SU-DHL-6 (cell line): ENCODE measurements around the gene DAAM2.

Experiments used
- H2AFZ ChIP-seq: fragments of 200-600 bp; sonication (generic); 2 replicates; pipeline ENCODE4 v1.6.1; 2014; ENCODE audit warnings: low read depth, mild to moderate bottlenecking, moderate library complexity, mixed read lengths, antibody characterized with exemption, low read length; ENCODE audit not compliant: severe bottlenecking
- H3F3A ChIP-seq: fragments of 200-600 bp; shearing (Covaris generic); 2 replicates; pipeline ENCODE4 v1.6.0; 2016; ENCODE audit warnings: antibody characterized with exemption, mild to moderate bottlenecking; ENCODE audit not compliant: insufficient read depth
- H3K27ac ChIP-seq: fragments of 200-600 bp; sonication (generic); 2 replicates; pipeline ENCODE4 v1.5.1; 2016; ENCODE audit warnings: low read depth, mild to moderate bottlenecking, low read length, moderate library complexity, mixed read lengths
- H3K27me3 ChIP-seq: fragments of 200-600 bp; sonication (generic), shearing (Covaris generic); 2 replicates; pipeline ENCODE4 v1.6.0; 2014; ENCODE audit warnings: mild to moderate bottlenecking, low read length
- H3K36me3 ChIP-seq: fragments of 200-600 bp; sonication (generic); 2 replicates; pipeline ENCODE4 v1.6.1; 2014; ENCODE audit warnings: mild to moderate bottlenecking, low read length, mixed read lengths
- H3K4me2 ChIP-seq: fragments of 300-600, 200-600 bp; shearing (Covaris generic), sonication (generic); 2 replicates; pipeline ENCODE4 v1.6.0; 2014; ENCODE audit warnings: low read length, low read depth, mild to moderate bottlenecking; ENCODE audit not compliant: poor library complexity, severe bottlenecking
- H3K4me3 ChIP-seq: fragments of 200-600 bp; sonication (generic); 2 replicates; pipeline ENCODE4 v1.5.1; 2014; ENCODE audit warnings: antibody characterized with exemption, low read length, mild to moderate bottlenecking, mixed read lengths; ENCODE audit not compliant: insufficient read depth, poor library complexity, severe bottlenecking
- H3K79me2 ChIP-seq: fragments of 200-600 bp; sonication (generic); 2 replicates; pipeline ENCODE4 v1.6.1; 2014; ENCODE audit warnings: mild to moderate bottlenecking, low read length, moderate library complexity; ENCODE audit not compliant: insufficient read depth
- H3K9ac ChIP-seq: fragments of 200-600 bp; sonication (generic); 2 replicates; pipeline ENCODE4 v1.7.0; 2014; ENCODE audit warnings: mild to moderate bottlenecking, low read length
- H3K9me2 ChIP-seq: fragments of 200-600 bp; sonication (generic); replicated peaks from 2 replicates; pipeline ENCODE4 v1.6.1; 2014; ENCODE audit warnings: low read length; ENCODE audit not compliant: insufficient read depth
- H3K9me3 ChIP-seq: fragments of 200-600 bp; sonication (generic); 2 replicates; pipeline ENCODE4 v1.6.1; 2014; ENCODE audit warnings: low read length, mixed read lengths; ENCODE audit not compliant: insufficient read depth
- H4K20me1 ChIP-seq: fragments of 200-600 bp; sonication (generic); 2 replicates; pipeline ENCODE4 v1.6.1; 2014; ENCODE audit warnings: low read depth, mild to moderate bottlenecking, antibody characterized with exemption, low read length, moderate library complexity, mixed read lengths
- EZH2phosphoT487 ChIP-seq: fragments of 200-600 bp; sonication (generic), shearing (Covaris generic); conservative IDR thresholded peaks from 2 replicates; pipeline ENCODE4 v1.6.1; 2018; ENCODE audit warnings: mild to moderate bottlenecking, antibody characterized with exemption, low read length, moderate library complexity, mixed read lengths
- TF ChIP-seq, protein P1 (sequence below): fragments of 200-600 bp; sonication (generic); IDR thresholded peaks from one replicate; pipeline ENCODE4 v1.5.1; 2017; ENCODE audit warnings: antibody characterized with exemption, mild to moderate bottlenecking, low read length, moderate library complexity; ENCODE audit not compliant: insufficient read depth, poor library complexity, severe bottlenecking

DAAM2 gene

GRCh38 chr6:39905640-39905975 lies 113.4 kb downstream of the DAAM2 start:
- Histone ChIP-seq H3K27ac (no peak overlapping the region), H3K4me2 (no peak overlapping the region), H3K36me3 (no peaks in the 10 kb centered on the region), H3K9ac (no peak overlapping the region), H3K4me3 (no peak overlapping the region), H3K9me3 (no peaks in the 10 kb centered on the region), H3K79me2 (no peaks in the 10 kb centered on the region), H2AFZ (no peak overlapping the region), H3F3A (no peaks in the 10 kb centered on the region), H3K27me3 (no peaks in the 10 kb centered on the region), H3K9me2 (no peaks in the 10 kb centered on the region), H4K20me1 (no peaks in the 10 kb centered on the region)
- no peak for TF ChIP-seq EZH2phosphoT487
- TF ChIP-seq, protein P1, sequence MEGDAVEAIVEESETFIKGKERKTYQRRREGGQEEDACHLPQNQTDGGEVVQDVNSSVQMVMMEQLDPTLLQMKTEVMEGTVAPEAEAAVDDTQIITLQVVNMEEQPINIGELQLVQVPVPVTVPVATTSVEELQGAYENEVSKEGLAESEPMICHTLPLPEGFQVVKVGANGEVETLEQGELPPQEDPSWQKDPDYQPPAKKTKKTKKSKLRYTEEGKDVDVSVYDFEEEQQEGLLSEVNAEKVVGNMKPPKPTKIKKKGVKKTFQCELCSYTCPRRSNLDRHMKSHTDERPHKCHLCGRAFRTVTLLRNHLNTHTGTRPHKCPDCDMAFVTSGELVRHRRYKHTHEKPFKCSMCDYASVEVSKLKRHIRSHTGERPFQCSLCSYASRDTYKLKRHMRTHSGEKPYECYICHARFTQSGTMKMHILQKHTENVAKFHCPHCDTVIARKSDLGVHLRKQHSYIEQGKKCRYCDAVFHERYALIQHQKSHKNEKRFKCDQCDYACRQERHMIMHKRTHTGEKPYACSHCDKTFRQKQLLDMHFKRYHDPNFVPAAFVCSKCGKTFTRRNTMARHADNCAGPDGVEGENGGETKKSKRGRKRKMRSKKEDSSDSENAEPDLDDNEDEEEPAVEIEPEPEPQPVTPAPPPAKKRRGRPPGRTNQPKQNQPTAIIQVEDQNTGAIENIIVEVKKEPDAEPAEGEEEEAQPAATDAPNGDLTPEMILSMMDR = no peak

- no peak for TF ChIP-seq EZH2phosphoT487
- TF ChIP-seq, protein P1 = no peak
- H3K9ac ChIP-seq = no peak overlapping the region
- no peaks in the 10 kb centered on the region for H3F3A ChIP-seq
- H3K27me3 ChIP-seq = no peaks in the 10 kb centered on the region
- no peaks in the 10 kb centered on the region for H3K36me3 ChIP-seq
- no peak overlapping the region for H2AFZ ChIP-seq
- H3K79me2 ChIP-seq = no peaks in the 10 kb centered on the region
- H3K27ac ChIP-seq = no peak overlapping the region
- no peaks in the 10 kb centered on the region for H3K9me2 ChIP-seq
- no peaks in the 10 kb centered on the region for H3K9me3 ChIP-seq
- H3K4me3 ChIP-seq = no peak overlapping the region
- H3K4me2 ChIP-seq = no peak overlapping the region
- H4K20me1 ChIP-seq = no peaks in the 10 kb centered on the region
These were observed 114.2 kb downstream of the DAAM2 start for GRCh38 chr6:39906318-39906761.

- Histone ChIP-seq H4K20me1 (no peaks in the 10 kb centered on the region), H3F3A (no peaks in the 10 kb centered on the region), H3K9me2 (no peaks in the 10 kb centered on the region), H3K79me2 (no peaks in the 10 kb centered on the region), H3K9ac (no peak overlapping the region), H2AFZ (no peak overlapping the region), H3K27me3 (no peaks in the 10 kb centered on the region), H3K4me3 (no peak overlapping the region), H3K27ac (no peak overlapping the region), H3K4me2 (no peak overlapping the region), H3K36me3 (no peaks in the 10 kb centered on the region), H3K9me3 (no peaks in the 10 kb centered on the region)
- TF ChIP-seq EZH2phosphoT487 = no peak
- TF ChIP-seq, protein P1 = no peak
These were observed 115.8 kb downstream of the DAAM2 start for GRCh38 chr6:39907871-39908575.
